NCI-H345 (cell line): ENCODE measurements around the gene C15orf62.

Source experiments
- DNase-seq: peaks from one replicate; lab custom pipeline; 2025; lab: John Stamatoyannopoulos, UW

Gene C15orf62

DNA sequence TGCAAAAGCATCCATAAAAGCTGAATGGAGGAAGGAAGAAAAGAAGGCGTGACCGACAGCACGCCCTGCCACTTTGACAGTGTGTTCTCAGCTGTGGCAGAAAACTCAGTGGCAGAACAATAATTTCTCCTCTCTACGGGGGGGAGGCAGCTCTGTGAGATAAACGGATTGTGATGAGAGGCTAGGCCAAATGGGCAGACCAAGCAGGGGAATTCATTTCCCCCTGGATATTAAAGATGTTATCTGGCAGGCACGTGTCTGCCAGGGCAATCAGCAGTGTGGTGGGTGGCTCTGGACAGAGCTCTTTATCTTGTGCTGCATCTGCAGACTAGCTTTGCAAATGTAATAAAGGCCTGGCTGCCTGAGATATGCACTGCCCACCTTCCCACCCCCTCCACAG, 12.8 kb upstream of the C15orf62 start:
- DNase-seq, result peak; percentile 48

DNA sequence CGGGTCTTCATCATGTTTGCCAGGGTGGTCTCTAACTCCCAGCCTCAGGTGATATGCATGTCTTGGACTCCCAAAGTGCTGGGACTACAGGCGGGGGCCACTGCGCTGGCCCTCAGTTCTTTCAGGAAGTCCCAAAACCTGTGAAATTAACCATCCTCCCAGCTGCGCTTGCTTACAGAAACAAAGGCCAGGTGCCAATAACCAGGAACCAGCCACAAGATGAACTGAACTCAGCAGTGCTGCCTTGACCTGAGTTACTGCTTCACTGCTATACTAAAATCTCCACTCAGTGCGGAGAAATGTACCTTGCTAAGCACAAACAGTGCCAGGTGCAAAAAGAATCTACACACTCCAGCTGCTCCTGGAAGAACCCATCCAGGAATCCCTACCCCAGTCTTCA, 9.8 kb upstream of the C15orf62 start:
- no peak for DNase-seq

DNA sequence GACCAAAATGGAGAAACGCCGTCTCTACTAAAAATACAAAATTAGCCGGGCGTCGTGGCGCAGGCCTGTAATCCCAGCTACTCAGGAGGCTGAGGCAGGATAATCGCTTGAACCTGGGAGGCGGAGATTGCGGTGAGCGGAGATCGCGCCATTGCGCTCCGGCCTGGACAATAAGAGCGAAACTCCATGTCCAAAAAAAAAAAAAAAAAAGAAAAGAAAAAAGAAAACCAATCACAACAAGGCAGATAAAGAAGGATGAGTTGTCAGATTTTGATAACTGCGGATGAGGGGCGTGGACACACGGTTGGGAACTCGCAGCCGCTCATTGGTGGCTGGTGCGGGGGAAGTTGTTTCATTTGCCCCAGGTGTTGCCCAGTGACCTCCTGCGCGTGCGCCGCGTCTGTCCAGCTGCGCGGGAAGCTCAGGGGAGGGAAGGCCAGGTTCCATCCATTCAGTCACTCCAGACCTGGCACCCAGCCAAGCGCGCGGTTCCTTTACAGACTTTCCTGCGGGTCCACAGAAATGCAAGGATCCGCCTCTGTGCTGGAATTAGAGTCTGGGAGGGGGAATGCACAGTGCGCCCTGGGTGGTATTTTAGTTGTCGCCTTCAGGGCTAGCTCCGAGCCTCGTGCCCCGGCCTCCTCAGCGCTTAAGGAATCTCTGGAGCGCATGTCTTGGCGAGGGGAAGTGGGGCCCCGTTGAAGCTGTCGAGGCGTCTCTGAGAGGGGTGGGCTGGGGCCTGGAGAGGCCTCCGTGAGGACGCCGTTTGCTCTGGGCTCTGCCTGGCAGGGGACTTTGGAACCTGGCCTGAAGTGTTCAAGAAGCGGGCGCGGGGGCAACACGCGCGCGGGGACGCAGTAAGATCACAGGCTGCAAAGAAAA, 6.6 kb upstream of the C15orf62 start:
- DNase-seq, result peak; percentile 54

DNA sequence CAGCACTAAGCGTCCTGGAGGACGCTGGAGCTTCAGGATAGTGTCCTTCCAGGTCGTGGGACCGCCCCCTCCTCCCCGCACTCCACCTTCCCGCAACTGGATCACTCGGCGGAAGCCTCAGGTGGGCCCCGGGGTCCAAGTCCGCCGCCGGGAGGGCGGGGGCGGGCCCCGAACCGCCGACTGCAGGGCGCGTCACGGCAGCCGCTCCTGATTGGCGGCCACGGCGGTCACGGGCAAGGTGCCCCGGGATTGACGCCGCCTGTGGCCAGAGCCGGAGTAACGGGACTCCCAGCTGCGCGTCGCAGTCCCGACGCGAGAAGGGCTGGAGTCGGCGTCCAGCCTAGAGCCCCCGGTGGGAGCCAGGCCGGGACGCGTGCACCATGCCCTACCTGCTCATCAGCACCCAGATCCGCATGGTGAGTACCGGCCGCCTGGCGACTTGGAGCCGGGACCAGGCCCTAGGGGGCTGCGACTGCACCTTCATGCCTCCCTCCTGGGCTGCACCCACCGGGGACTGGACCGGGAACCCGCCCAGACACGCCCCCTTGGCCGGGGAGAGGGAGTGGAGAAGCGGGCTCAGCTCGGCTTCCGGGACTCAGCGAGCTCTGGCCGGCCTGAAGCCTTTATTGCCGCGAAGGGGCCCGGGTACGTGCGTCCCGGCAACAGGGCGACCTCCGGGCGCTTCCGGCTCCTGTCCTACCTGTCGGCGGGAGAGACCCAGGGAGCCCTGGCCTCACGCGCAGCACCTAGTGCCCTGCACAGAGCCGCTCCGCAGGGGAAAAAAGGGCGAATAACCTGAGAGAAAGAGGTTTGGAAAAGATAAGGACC, 5.8 kb upstream of the C15orf62 start, which contains the start of gene GCHFR:
TSS of gene GCHFR (plus strand) at position 268 of the 828 bp plus-strand sequence. CDS start at position 381, 113 bp downstream.
- no peak for DNase-seq

DNA sequence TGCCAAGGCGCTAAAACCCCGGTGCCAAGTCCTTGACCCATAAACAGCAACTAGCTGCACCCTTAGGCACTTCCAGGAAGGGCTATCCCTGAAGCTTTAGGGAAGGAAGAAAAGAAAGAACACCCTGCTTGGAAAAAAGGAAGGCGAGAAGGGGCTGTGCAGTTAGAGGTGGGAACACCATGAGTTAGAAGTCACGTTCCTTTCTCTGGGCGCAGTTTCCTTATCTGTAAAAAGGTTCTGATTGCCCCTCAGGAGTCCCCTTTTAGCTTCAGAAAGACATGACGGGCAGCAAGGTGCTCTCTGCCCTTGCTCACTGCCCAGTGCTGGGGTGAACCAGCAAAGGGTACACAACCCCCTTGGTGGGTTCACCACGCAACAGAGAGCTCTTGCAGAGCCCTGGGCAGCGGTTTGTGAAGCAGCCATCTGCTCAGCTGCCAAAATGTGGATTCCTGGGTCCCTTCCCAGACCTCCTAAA, 5.1 kb upstream of the C15orf62 start:
- no peak for DNase-seq

DNA sequence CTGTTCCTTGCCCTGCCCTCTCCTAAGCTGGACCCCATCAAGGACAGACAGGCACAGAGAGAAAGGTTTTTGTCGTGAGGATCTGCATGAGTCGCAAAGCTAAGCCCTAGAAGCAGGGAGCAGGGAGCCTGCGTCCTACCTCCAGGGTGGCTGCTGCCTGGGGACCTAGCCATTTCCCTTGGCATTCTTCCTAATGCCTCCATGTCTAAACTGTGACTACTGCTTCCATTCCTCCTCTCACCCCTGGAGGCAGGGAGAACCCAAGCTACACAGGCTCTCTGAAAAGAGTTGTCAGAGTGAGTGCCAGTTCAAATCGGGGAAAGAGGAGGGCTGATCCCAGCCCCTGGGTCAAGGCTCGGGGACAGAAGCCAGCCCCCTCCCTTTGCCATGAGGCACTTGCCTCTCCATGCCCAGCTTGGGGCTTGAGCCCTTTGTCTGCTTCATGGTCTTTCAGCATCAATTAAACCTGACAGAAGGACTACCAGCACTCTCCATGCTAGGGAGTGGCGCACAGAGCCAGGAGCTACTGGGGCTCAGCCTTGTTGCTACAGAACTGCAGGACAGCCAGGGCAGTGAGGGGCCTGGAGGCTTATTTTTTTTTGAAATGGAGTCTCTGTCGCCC, 3.5 kb upstream of the C15orf62 start:
- DNase-seq, result no peak

DNA sequence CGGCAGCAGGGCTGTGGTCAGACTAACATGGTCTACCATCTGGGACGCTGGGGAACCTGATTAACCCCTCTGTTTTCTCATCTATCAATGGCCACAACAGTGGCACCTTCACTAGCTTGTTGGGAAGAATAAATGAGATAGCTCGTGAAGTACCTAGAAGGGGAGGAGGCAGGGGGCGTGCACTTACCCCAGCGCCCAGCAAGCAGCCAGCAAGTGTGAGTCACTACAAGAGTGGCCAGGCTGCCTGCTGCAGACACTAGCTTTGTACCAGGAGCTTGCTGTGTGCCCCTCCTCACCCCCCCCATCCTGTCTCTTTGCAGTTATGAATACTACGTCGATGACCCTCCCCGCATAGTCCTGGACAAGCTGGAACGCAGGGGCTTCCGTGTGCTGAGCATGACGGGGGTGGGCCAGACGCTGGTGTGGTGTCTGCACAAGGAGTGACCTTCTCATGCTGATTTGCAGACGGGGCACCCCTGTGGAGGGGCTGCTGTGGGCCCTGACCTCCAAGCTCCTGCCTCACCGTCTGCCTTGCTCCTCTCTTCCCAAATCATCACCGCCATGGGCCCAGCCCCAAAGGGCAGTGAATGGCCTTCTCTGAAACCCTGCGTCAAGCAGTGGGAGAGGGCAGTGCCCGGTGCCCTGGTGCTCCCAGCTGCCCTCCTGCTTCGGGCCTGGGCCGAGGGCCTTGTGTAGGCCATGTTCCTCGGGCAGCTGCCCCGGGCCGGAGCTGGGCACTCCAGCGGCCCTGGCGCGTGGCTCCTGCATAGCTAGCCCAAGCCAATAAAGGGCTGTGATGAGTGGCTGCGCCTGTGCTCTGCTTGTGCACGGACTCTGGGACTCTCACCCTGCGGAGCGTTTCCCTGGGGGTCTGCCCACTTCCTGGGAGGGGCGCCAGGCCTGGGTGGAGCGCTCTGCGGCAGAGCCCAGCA, 2.6 kb upstream of the C15orf62 start:
- DNase-seq, result no peak

DNA sequence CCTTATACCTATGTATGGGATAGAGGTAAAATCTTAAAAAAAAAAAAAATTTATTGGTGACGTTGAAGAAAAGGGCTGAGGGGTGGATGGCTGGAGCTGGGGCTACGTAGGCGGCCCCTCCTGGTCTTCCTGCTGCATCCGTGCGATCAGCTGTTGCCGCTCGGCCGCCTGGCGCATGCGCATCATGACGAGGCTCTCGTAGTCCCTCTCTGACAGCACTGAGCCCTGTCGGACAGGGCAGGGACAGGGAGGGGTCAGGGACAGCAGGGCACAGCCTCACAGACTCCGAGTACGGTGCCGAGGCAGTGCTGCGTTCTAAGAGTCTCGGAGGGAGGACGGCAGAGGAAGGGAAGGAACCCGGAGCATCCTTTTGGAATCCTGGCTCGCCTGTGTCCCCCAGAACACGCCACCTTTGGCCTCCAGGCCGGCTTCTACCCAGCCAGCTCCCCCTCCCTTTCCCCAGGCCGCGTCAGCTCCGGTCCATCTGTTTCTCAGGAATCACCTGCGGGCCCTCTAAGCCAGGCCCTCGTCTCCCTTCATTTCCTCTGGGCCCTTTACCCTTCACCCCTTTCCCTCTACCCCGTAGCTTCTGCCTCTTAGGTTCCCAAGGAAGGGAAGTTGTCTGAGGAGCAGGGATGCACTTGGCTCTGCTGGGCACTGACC, 1.8 kb upstream of the C15orf62 start:
- no peak for DNase-seq

DNA sequence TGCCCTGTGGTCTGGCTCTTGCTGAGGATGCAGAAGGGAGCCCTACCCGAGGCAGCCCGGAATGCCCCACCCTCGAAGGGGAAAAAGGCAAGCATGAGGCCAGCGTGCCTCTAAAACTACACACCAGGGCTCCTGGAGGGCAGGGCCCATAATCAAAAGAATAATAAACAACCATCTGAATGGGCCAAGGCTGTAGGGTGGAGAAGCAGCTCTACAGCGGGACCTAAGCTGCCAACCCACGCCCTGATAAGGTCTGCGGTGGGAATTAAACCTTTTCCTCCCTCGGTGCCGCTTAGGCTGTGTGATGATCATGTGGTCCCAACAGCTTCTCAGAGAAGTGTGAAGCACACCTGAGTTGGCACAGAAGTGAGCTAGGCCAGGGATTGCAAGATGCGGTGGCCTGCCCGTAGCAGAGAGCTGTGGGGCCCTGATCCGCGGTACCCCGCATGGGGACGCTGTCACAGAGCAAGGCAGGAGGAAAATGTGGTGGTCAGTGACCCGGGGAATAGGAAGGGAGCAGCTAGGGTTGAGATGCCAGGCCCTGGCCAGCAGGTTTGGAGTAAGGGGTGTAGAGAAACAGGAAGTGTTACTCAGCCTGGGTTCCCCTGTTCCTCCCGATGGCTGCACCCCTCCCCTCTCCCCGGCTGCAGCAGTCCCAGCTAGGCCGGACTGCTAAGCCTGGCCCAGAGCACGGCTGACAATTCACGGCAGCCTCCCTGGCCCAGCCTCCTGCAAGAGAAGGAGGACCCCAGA, 1.1 kb upstream of the C15orf62 start:
- DNase-seq, result no peak

DNA sequence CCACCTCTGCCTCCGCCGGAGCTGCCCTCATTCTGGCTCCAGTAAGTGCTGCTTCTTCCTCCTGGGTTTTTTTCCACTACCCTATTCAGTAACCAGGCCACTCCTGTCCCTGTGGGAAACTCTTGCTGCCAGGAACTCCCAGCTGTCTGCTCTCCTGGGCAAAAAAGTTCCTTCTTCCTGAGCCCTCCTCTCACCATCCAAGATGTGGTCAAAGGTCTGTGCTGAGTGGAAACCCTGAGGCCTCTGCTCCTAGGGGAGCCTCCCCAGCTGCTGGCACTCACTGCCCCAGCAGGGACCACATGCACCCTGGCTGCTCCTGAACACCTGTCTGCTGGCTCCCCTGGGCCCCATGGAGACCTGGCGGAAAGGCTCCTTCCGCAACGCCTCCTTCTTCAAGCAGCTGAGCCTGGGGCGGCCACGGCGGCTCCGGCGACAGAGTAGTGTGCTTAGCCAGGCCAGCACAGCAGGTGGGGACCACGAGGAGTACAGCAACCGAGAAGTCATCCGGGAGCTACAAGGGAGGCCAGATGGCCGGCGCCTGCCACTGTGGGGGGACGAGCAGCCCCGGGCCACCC, 454 bp downstream of the C15orf62 start:
- peak; percentile 18 for DNase-seq

DNA sequence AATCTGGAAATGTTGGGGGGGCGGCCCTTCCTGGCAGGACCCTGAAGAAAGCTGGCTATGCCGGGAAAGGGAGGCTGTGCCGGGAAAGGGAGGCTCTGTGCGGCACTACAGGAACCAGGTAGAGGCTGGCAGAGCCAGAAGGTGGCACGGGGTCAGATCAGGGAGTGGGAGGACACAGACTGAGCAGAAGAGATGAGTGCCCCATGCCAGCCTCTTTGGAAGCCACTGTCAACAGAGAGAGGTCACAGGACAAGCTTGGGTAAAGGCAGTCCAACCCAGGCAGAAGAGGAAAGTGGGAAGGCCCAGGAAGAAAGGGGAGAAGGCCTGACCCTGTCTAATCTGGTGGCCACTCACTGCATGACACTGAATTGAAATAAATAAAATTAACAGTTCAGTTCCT, 1.5 kb downstream of the C15orf62 start:
- no peak for DNase-seq

DNA sequence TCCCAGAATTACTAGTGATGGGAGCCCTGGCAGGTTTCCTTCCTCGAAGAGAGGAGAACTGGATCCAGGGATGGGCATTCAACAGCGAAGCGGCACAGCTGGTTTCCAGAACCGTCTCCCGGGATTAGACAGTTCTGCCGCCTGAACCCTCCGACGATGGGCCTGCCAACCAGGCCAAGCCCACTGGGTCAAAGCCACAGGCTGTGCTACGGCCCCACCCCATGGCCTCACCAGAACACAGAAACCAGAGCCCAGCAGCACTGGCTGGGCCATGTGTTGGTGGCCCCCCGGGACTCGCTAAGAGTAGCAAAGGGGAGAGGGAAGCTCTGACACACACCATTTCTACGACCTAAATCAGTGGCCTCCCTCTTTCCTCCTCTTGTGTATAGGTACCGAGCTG, 2.2 kb downstream of the C15orf62 start:
- no peak for DNase-seq

DNA sequence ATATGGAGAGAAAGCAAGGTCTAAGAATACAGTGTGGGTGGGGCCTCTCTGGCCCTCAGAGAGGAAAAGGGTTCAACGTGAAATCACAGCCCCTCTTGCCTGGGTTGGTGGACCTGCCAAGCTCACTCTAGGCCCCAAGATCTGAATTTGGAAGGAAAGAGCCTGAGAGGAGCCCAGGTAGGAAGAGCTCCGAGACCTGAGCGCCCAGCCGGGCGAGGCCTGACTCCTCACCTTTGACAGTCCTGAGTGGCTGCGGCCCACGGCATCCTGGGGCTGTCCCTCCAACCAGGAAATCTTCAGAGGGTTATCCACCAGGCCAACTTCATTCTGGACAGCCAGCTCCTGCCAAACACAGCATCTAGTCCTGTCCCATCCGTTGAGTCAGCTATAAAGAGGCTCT, 3.7 kb downstream of the C15orf62 start:
- no peak for DNase-seq

DNA sequence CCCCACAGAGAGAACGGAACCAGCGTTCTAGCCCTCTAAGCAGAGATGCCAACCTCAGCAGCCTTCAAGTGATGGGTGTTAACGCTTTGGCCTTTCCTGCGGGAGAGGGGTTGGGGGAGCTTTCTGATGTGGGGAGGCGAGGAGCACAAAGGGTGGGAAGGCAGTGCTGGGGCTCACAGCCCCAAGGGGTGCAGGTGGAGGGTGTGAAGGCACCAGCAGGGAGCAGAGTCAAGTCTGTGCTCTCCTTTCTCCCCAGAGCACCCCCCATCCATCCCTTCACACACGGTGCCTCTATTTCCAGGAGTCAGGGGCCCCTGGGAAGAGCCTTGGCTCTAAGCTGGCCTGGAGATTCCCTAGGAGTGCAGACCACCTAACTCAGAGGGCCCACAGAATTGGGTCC, 4.1 kb downstream of the C15orf62 start:
- DNase-seq, result no peak

DNA sequence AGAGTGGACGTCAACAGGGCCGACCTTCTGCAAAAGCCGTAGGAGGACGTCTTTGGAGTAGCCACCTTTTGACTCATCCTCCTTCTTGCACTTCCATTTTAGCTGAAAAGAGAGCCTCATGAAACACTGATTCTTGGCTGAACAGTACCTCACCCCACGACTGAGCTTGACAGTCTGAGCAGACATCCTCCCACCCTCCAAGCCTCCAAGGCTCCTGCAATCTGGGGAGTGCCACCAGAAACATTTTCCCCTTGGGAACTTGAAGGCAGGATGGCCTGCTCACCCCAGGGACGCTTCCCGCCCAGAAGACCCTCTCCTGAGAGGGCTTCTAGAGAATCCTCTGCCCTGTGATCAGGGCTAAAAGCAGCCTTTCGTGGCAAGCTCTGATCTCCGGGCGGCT, 5.2 kb downstream of the C15orf62 start:
- no peak for DNase-seq

DNA sequence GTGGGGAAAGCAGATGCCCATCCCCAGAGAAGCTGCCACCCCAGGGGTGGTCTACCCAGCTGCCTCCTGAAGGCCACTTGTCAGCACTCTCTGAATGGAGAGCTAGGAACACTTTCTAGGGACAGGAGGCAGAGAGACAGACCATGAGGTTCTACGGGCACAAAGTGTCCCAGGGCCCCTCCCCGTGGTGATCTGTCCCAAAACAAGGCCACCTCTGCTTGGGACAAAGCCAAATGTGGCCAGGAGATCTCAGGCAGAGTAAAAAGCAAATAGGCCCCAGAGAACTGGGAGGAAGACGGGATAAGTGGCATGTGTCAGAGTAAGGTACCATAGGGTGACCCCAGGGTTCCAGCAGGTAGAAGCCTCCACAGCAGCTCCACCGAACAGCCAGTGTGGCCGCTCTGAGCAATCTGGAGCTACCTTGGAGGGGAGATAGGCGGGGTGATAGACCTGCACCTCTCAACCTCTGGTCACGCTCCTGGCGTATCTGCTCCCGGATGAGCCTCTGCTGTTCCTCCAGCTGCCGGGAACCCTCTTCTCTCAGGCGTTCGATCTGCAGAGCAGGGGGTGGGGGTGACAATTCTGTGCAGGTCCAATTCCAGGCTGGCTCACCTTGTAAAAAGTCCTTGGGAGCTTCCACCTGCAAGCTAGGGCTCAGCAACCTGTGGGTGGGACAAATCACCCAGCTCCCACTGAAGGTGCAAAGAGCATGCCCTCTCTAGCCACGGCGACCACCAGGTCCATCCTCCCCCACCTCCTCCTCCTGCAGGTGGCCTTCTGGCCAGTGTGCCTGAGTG, 6.2 kb downstream of the C15orf62 start:
- no peak for DNase-seq

DNA sequence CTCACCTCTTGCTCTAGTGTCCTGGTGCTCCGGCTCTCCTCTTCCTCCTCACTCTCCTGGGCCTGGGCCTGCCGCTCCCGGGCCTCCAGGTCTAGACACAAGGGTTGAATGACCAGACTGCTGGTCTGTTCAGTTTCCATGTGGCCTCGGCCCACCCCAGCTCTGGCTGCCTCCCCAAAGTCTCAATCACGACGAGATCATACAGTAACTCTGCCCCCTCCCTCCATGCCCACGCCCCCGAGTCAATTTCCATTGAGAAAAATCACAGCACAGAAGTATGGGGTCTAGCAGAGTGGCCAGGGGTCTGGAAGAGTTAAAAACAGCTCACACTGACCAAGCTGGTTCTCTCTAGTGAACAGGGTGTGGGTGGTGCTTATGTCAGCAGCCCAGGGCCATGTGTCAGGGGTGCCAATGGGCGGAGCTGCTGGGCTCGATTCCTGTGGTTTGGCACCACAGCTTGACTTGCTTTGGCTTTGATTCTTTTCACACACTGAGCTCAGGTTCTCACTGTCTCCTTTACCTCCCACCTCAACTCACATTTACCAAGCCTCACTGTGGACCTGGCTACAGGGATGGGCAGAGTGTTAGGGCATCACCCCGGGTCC, 6.9 kb downstream of the C15orf62 start:
- no peak for DNase-seq

DNA sequence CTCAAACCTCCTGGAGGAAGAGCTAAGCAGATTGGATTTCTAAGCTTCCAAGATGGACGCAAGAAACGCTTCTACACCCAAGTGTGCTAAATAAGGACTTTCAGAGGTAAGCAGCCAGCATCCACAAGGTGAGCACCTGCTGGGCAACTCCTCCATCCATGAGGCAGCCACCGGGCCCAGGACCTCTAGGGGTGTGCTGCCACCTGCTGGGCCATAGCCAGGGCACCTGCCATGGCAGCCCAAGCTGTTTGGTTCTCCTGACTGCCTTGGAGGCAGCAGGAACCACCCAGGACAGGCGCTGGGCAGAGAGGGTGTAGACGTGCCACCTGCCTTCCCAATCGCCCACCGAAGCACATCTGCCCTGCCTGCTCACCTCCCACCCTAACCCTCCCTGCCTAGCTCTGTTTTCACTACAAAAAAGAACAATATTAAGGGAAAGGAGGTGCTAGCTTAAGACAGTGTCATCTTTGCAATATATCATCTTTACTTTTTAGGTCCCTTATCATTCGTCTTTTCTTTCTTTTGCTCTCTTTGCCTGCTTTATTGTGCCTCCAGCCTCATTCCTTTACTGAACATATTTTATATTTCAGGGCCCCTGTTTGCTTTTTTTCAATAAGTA, 12.9 kb downstream of the C15orf62 start:
- peak; percentile 68 for DNase-seq
